ENCODE results near the gene DSTYK.

Gene DSTYK

GRCh38 chr1:205211169-205211838, at the start of gene DSTYK:
DSTYK (minus strand) TSS chr1:205211702; CDS start chr1:205211535, 167 bp downstream.
- peak within 1 kb of the TSS; percentile 88 for H3K27ac ChIP-seq
- POLR2A ChIA-PET (ENCODE audit: low non-redundant PET) = interaction anchor here (0.6 to 1.5 kb wide), 2 partner anchors 11 to 89 kb away, joined by 5 to 6 read pairs; partner anchors contain the start of gene RBBP5
- DNase-seq (ENCODE audit: low spot score) = peak; percentile 98
- CTCF ChIA-PET = interaction anchor here (0.6 to 1.0 kb wide), 3 partner anchors 16 to 124 kb away, joined by 3 read pairs; partner anchors contain the start of gene TMCC2
- no peak for TF ChIP-seq CTCF (conservative IDR thresholded peaks at IDR 0.05; ENCODE audit: low read depth)

- POLR2A ChIA-PET (ENCODE audit: low non-redundant PET) = interaction anchor here (0.6 kb wide), 1 partner anchor 486 kb away, joined by 3 read pairs; no protein-coding TSS in a partner anchor
- no peak for DNase-seq (ENCODE audit: low spot score)
- TF ChIP-seq CTCF (conservative IDR thresholded peaks at IDR 0.05; ENCODE audit: low read depth) = no peak
- peak overlapping the region; percentile 88 for H3K27ac ChIP-seq
- CTCF ChIA-PET = interaction anchor here (0.6 to 7.6 kb wide), 8 partner anchors 9 to 294 kb away, joined by 3 to 166 read pairs (median 4); partner anchors contain the start of gene TMCC2
Measured at GRCh38 chr1:205259998-205260397, 48.5 kb upstream of the DSTYK start.

GRCh38 chr1:205259324-205259832, 47.9 kb upstream of the DSTYK start:
- no peak for DNase-seq (ENCODE audit: low spot score)
- ChIA-PET CTCF (interaction anchor here (0.6 to 7.6 kb wide), 7 partner anchors 12 to 294 kb away, joined by 3 to 166 read pairs (median 5); partner anchors contain the start of gene TMCC2), POLR2A (ENCODE audit: low non-redundant PET) (interaction anchor here (0.6 kb wide), 1 partner anchor 13 kb away, joined by 3 read pairs; no protein-coding TSS in a partner anchor)
- no peak for TF ChIP-seq CTCF (conservative IDR thresholded peaks at IDR 0.05; ENCODE audit: low read depth)
- H3K27ac ChIP-seq = peak overlapping the region; percentile 88

- POLR2A ChIA-PET (ENCODE audit: low non-redundant PET) = interaction anchor here (0.6 kb wide), 1 partner anchor 13 kb away, joined by 3 read pairs; no protein-coding TSS in a partner anchor
- peak; percentile 99 for DNase-seq (ENCODE audit: low spot score)
Measured at GRCh38 chr1:205258719-205259118, 47.2 kb upstream of the DSTYK start.

GRCh38 chr1:205258261-205258691, 46.8 kb upstream of the DSTYK start:
- ChIA-PET CTCF (interaction anchor here (0.6 to 7.6 kb wide), 13 partner anchors 13 to 1312 kb away, joined by 3 to 166 read pairs (median 5); partner anchors contain the start of gene TMCC2), POLR2A (ENCODE audit: low non-redundant PET) (no interaction called here)
- peak overlapping the region; percentile 88 for H3K27ac ChIP-seq

More at GRCh38 chr1:205258719-205259118, 47.2 kb upstream of the DSTYK start:
- peak overlapping the region; percentile 88 for H3K27ac ChIP-seq
- CTCF ChIA-PET = interaction anchor here (0.7 to 7.6 kb wide), 11 partner anchors 12 to 1312 kb away, joined by 3 to 166 read pairs (median 5); partner anchors contain the start of gene TMCC2
- no peak for TF ChIP-seq CTCF (conservative IDR thresholded peaks at IDR 0.05; ENCODE audit: low read depth)

More at GRCh38 chr1:205258261-205258691, 46.8 kb upstream of the DSTYK start:
- no peak for TF ChIP-seq CTCF (conservative IDR thresholded peaks at IDR 0.05; ENCODE audit: low read depth)
- DNase-seq (ENCODE audit: low spot score) = peak; percentile 53
